GM12873 (cell line): Measurements from ENCODE around the gene KIF17.

Experiments
- TF ChIP-seq, protein P1 (sequence below): IDR thresholded peaks from 2 replicates; pipeline ENCODE4 v1.5.1; 2012; ENCODE audit warnings: low read depth, mild to moderate bottlenecking, moderate library complexity, low read length, control low read depth; ENCODE audit not compliant: insufficient read depth; ENCODE audit errors: missing control alignments

KIF17 gene

DNA sequence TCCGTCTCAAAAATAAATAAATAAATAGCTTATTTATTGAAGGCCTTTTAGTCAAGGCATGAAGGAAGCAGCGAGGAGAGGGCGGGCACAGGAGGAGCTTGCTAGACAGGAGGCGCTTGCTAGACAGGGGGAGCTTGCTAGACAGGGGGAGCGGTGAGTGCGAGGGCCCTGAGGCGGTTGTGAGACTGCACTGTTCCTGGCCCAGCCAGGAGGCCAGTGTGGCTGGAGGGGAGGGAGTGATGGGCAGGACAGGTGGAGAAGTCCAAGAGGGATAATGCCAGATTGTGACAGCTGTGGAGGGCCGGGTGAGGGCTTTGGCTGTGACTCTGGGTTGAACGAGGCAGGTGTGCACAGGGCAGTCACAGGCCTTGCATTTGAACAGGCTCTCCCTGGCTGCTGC, 18.2 kb downstream of the KIF17 start:
- TF ChIP-seq, protein P1, sequence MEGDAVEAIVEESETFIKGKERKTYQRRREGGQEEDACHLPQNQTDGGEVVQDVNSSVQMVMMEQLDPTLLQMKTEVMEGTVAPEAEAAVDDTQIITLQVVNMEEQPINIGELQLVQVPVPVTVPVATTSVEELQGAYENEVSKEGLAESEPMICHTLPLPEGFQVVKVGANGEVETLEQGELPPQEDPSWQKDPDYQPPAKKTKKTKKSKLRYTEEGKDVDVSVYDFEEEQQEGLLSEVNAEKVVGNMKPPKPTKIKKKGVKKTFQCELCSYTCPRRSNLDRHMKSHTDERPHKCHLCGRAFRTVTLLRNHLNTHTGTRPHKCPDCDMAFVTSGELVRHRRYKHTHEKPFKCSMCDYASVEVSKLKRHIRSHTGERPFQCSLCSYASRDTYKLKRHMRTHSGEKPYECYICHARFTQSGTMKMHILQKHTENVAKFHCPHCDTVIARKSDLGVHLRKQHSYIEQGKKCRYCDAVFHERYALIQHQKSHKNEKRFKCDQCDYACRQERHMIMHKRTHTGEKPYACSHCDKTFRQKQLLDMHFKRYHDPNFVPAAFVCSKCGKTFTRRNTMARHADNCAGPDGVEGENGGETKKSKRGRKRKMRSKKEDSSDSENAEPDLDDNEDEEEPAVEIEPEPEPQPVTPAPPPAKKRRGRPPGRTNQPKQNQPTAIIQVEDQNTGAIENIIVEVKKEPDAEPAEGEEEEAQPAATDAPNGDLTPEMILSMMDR = no peak

DNA sequence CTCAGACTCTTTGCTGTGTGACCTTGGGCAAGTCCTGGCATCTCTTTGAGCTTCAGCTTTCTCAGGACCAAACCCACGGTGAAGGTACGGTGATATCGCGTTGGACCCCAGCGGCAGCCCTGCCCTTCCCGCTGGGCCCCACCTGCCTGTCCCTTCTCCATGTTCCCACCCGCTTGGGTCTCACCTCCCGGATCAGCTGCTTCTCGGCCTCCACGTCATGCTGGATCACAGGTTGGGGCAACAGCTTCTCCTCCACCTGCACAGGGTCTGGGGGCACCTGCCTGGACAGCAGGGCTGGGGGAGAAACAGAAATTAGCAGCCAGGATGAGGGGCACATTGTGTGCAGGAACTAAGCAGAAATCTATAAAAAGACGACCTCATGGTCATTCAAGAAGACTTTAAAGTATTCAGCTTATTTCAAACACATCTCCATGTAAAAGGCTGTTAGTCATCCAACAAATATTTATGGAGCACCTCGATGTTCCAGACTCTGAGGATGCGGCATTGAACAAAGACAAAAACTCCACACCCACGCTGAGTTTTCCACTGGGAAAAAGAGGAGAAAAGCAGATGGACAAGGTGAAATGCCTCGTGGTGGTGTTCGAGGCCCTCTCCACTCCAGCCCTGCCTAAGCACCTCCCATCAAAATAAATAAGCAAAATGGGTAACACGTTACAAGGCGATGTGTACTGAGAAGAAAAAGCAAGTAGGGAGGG, 19.5 kb downstream of the KIF17 start:
- TF ChIP-seq, protein P1 = no peak

DNA sequence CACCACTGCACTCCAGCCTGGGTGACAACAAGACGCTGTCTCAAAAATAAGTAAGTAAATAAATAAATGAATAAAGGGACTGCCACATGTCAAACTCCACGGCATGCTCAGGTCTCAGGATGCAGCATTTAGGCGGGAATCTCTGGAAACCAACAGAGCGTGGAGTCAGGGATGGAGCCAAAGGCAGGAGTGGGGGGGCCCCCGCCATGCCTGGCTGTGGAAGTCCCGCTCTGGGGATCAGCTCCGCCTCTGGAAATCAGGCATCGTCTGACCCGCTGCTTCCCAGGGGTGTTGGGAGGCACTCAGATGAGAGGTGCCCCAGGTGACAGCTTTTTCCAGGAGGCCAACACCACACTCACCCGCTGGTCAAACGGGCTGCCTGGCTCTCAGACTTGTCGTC, 20.2 kb downstream of the KIF17 start:
- TF ChIP-seq, protein P1 = no peak

DNA sequence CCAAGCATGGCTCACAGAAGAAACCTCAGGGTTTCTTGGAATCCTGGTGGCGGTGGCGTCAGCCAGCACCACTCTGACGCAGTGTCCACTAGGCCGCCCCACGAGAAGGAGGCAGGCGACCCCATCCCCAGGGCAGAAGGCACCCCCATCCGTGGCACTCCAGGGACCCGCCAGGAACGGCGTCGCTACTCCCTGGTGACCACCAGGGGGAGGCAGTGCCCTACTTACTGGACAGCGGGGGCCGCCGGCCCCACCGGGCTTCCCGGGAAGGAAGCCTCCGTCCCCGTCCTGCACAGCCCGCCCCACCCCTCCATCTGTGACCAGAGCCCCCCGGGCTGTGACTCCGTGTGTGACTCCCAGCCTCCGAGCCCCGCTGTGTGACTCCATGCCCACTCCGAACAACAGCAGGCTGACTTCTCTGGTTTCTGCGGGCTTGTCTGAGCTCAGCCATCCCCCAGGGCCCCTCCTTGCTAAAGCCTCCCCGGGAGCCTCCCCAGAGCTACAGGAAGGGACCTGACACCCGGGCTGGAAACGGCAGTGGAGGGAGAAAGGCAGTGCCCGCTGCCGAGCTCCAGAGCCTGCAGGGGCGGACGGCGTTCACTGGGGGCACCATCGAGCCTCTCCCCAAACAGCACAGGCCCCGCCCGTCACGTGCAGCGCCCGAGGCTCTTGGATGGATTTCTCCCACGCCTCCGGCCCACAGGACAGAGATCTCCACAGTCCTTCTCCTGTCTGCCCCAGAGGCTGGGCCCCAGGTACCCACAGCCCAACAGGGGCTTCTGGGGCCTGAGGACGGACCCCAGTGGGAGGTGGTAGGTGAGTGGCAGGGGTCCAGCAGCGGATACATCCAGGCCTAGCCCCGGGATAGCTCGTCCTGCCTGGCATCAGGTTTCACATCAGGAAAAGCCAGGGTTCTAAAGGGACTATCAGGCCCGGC, 21.1 kb downstream of the KIF17 start:
- TF ChIP-seq, protein P1 = peak; percentile 93

DNA sequence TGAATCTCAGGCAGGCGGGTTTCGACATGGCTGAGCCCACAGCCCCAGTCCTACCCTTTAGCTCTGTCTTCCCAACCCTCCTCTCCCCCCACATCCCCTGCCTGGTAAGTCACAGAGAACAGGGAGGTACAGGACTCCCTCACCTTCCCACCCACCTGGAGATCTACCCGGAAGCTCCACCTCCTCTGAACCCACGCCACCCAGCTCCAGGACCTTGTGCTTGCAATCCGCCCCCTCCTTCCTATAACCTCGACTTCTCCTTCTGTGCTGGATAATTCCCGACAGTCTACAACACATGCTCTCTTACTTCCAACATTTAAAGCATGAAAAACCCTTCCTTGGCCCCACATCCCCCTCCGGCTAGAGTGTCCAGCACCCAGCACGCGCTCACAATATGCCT, 22.3 kb downstream of the KIF17 start:
- TF ChIP-seq, protein P1 = no peak

DNA sequence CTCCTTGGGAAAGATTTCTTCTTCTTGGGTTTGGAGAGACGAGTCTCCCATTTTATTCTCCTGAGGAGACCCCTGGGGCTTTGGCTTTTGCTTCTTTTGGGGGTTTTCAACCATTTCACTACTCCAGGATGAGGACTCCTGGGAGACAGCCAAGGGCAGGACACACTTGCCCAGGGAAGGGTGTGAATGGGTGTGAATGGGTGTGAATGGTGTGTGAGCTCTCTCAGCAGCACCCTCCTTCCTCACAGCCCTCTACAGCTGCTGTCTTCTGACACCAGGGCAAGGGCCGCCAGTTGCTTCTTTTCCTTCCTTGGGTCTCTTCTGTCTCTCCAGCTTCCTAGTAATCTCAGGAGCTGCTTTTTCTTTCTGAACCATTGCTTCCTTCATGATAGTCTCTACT, 24.2 kb downstream of the KIF17 start:
- TF ChIP-seq, protein P1 = no peak

DNA sequence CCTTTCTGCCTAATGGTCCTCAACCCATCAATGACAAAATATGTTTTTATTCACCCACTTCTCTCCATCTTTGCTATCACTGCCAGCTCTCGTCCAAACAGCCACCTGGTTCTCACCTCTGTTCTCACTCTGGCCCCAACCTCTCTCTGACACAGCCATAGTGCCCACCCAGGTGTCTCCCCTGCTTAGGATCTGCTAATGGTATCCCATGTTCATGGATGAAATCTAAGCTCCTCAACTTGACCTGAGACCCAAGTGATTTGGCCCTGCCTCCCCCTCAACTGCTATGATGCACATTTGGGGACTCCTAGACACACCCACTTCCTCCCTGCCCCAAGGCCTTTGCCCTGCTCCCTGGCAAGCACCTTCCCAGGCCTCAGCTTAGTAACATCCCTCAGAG, 25.9 kb downstream of the KIF17 start:
- TF ChIP-seq, protein P1 = no peak
